Effector memory CD8-positive, alpha-beta T cell (primary cell): ENCODE data around the gene GALR1.
A peak's percentile ranks its signal among the peaks of the same experiment; 100 is the strongest.

Source experiments
- ATAC-seq: fragments of 150-1000 bp; cut with Tn5 transposase; replicated peaks from 2 replicates; pipeline ENCODE4 v1.10.0; 2021; ENCODE audit warnings: mild to moderate bottlenecking, moderate library complexity
- DNase-seq, 3 experiments: peaks; one replicate each; pipeline ENCODE4 v3.0.0; 2021
- H3K27ac Mint-ChIP-seq, 2 donors: one replicate each; pipeline ENCODE4 v1.8.0; 2022; ENCODE audit warnings: mild to moderate bottlenecking in 2 of 2, mixed read lengths in 2 of 2, moderate library complexity in 2 of 2
- H3K27me3 Mint-ChIP-seq, 2 donors: one replicate each; pipeline ENCODE4 v1.8.0; 2022; ENCODE audit warnings: mixed read lengths in 2 of 2
- H3K36me3 Mint-ChIP-seq: one replicate; pipeline ENCODE4 v1.8.0; 2022; ENCODE audit warnings: mild to moderate bottlenecking, moderate library complexity, mixed read lengths; ENCODE audit not compliant: insufficient read depth
- H3K4me1 Mint-ChIP-seq, 2 donors: one replicate each; pipeline ENCODE4 v1.8.0; 2022; ENCODE audit warnings: low read depth in 2 of 2, mixed read lengths in 2 of 2
- H3K4me3 Mint-ChIP-seq, 2 donors: one replicate each; pipeline ENCODE4 v1.8.0; 2022; ENCODE audit warnings: mild to moderate bottlenecking in 2 of 2, mixed read lengths in 2 of 2, moderate library complexity in 2 of 2
- H3K9me3 Mint-ChIP-seq, 2 donors: one replicate each; pipeline ENCODE4 v1.8.0; 2022; ENCODE audit warnings: mixed read lengths in 2 of 2
- total RNA-seq, 9 experiments: gene quantifications; one replicate each; lab custom pipeline; 2026; lab: John Stamatoyannopoulos, UW

Gene GALR1
- total RNA-seq, result 0 to 0.12 (median 0) reads per million in 9 experiments

DNA sequence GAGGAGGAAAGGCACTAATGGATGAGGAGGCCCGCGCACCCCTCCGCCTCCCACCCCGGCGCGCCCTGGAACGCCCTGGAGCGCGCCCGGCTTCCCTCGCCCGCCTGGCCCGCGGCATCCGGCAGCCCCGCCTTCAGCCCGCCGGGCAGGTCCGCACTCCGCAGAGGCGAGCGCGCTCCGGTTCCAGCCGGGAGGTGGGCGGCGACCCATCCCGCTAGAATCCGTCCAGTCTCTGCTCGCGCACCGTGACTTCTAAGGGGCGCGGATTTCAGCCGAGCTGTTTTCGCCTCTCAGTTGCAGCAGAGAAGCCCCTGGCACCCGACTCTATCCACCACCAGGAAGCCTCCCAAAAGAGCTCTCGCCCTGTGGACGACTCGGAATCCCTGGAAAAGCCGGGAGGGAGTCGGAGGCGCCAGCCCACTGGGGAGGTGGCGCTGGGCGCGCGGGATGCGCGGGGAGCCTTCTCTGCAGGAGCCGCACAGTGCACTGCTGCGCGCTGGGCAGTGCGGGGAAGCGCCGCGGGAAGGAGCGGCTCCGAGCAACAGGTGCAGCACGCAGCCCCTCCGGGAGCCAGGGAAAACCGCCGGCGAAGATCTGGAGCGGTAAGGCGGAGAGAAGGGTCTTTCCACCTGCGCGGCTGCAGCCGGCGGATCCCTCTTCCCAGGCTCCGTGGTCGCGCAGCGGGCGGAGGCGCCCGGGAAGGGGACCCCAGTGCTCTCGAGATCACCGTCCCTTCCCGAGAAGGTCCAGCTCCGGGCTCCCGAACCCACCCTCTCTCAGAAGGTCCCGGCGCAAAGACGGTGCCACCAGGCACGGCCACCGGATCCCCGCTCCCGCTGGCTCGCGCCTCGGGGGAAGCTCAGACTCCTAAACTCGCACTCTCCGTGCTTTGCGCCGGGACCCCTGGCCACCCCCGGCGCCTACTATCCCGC lies at the start of gene GALR1:
GALR1 (plus strand) TSS at position 280 of the 932 bp plus-strand sequence. CDS start 701 bp downstream, outside the sequence.
- Mint-ChIP-seq H3K4me3 (peak within 1 kb of the TSS; percentile 74 to 82), H3K27ac (peak within 1 kb of the TSS in 1 of 2 donors; percentile 21), H3K9me3 (no peaks in the 10 kb centered on the region), H3K4me1 (peaks cover 9 to 13% of the 10 kb centered on the region in 2 donors), H3K36me3 (no peaks in the 10 kb centered on the region), H3K27me3 (peaks cover 81 to 85% of the 10 kb centered on the region in 2 donors)
- ATAC-seq (peak; percentile 48), DNase-seq (no peak)

- Mint-ChIP-seq H3K4me1 (peaks cover 0 to 4% of the 10 kb centered on the region in 2 donors), H3K27me3 (peaks cover 18 to 34% of the 10 kb centered on the region in 2 donors), H3K36me3 (no peaks in the 10 kb centered on the region), H3K27ac (no peak overlapping the region), H3K9me3 (no peaks in the 10 kb centered on the region), H3K4me3 (no peak overlapping the region)
- DNase-seq, result no peak
- ATAC-seq, result no peak
Observed at GRCh38 chr18:77201506-77201905, 48.1 kb upstream of the GALR1 start.

- H3K27me3 Mint-ChIP-seq, result peaks cover 18 to 34% of the 10 kb centered on the region in 2 donors
- DNase-seq, result no peak
- H3K27ac Mint-ChIP-seq, result peak overlapping the region in 1 of 2 donors; percentile 63
- peaks cover 1 to 5% of the 10 kb centered on the region in 2 donors for H3K4me1 Mint-ChIP-seq
- no peak overlapping the region for H3K4me3 Mint-ChIP-seq
- H3K9me3 Mint-ChIP-seq, result no peaks in the 10 kb centered on the region
- H3K36me3 Mint-ChIP-seq, result no peaks in the 10 kb centered on the region
- ATAC-seq, result no peak
Observed at GRCh38 chr18:77202329-77202728, 47.3 kb upstream of the GALR1 start.

- H3K4me1 Mint-ChIP-seq, result peaks cover 5 to 9% of the 10 kb centered on the region in 2 donors
- H3K27ac Mint-ChIP-seq, result peak overlapping the region in 1 of 2 donors; percentile 63
- DNase-seq, result no peak
- peaks cover 18 to 34% of the 10 kb centered on the region in 2 donors for H3K27me3 Mint-ChIP-seq
- H3K9me3 Mint-ChIP-seq, result no peaks in the 10 kb centered on the region
- no peak overlapping the region for H3K4me3 Mint-ChIP-seq
- H3K36me3 Mint-ChIP-seq, result peaks cover 4% of the 10 kb centered on the region
- no peak for ATAC-seq
Observed at GRCh38 chr18:77203071-77203470, 46.6 kb upstream of the GALR1 start.

GRCh38 chr18:77203851-77204250 lies 45.8 kb upstream of the GALR1 start:
- H3K36me3 Mint-ChIP-seq, result peaks cover 6% of the 10 kb centered on the region
- no peak for DNase-seq
- peaks cover 11 to 15% of the 10 kb centered on the region in 2 donors for H3K4me1 Mint-ChIP-seq
- ATAC-seq, result no peak
- no peak overlapping the region for H3K27ac Mint-ChIP-seq
- no peaks in the 10 kb centered on the region for H3K9me3 Mint-ChIP-seq
- H3K4me3 Mint-ChIP-seq, result no peak overlapping the region
- peaks cover 18 to 31% of the 10 kb centered on the region in 2 donors for H3K27me3 Mint-ChIP-seq

- DNase-seq (no peak), ATAC-seq (no peak)
- Mint-ChIP-seq H3K27ac (no peak overlapping the region), H3K4me3 (no peak overlapping the region), H3K4me1 (peaks cover 30 to 33% of the 10 kb centered on the region in 2 donors), H3K27me3 (peaks cover 9 to 12% of the 10 kb centered on the region in 2 donors), H3K9me3 (no peaks in the 10 kb centered on the region), H3K36me3 (peaks cover 7% of the 10 kb centered on the region)
Observed at GRCh38 chr18:77205769-77206168, 43.9 kb upstream of the GALR1 start.

DNA sequence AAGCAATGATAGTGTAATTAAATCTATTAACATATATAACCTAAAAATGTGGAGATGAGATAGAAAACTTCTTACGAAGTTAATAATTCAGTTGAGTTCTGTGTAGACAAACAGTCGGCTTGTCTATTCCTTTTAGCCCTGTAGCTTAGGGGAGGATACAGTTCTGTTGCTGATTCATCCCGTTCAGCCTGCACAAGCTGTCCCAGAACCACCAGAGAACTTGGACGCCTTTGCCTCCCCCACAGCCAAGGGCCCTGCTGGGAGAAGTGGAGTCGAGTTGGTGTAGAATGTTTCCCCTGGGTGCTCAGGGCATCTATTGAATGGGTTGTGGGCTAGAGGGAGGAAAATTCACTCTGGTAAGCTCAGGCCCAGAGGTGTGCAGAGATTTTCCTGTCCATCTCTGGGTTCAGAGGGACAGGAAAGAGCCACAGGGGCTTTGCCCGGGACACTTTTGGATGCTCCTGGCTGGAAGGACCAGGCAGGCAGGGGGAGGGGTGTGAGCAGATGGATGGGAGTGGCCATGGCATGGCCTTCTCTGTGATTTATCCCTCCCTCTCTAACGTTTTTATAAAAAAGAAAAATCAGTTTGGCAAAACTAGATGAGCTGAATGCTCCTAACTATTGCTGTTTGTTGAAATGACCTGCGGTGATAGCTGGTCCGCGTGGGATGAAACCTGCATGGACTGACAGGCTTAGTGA lies 42.8 kb upstream of the GALR1 start:
- peaks cover 37 to 41% of the 10 kb centered on the region in 2 donors for H3K4me1 Mint-ChIP-seq
- H3K4me3 Mint-ChIP-seq, result no peak overlapping the region
- H3K27me3 Mint-ChIP-seq, result peaks cover 9 to 12% of the 10 kb centered on the region in 2 donors
- DNase-seq (no peak), ATAC-seq (no peak)
- H3K9me3 Mint-ChIP-seq, result no peaks in the 10 kb centered on the region
- peak overlapping the region; percentile 20 to 39 for H3K27ac Mint-ChIP-seq
- H3K36me3 Mint-ChIP-seq, result peaks cover 7% of the 10 kb centered on the region

GRCh38 chr18:77207540-77207939 lies 42.1 kb upstream of the GALR1 start:
- Mint-ChIP-seq H3K9me3 (no peaks in the 10 kb centered on the region), H3K36me3 (peaks cover 7% of the 10 kb centered on the region), H3K4me1 (peaks cover 36 to 41% of the 10 kb centered on the region in 2 donors), H3K27ac (peak overlapping the region; percentile 20 to 39), H3K4me3 (peak overlapping the region; percentile 13 to 58), H3K27me3 (peaks cover 6 to 8% of the 10 kb centered on the region in 2 donors)
- DNase-seq (peak; percentile 43 to 46 (median 44)), ATAC-seq (peak; percentile 94)

- Mint-ChIP-seq H3K9me3 (no peaks in the 10 kb centered on the region), H3K4me3 (peak overlapping the region; percentile 83 to 90), H3K27ac (peak overlapping the region; percentile 77 to 98), H3K36me3 (peaks cover 7% of the 10 kb centered on the region), H3K4me1 (peaks cover 34 to 41% of the 10 kb centered on the region in 2 donors), H3K27me3 (no peaks in the 10 kb centered on the region)
- ATAC-seq, result peak; percentile 72
- DNase-seq, result peak in 1 of 3 experiments; percentile 22
Observed at GRCh38 chr18:77208964-77209363, 40.7 kb upstream of the GALR1 start.

- Mint-ChIP-seq H3K36me3 (peaks cover 7% of the 10 kb centered on the region), H3K4me3 (peak overlapping the region; percentile 83 to 90), H3K9me3 (no peaks in the 10 kb centered on the region), H3K27ac (peak overlapping the region; percentile 77 to 98), H3K4me1 (peaks cover 34 to 41% of the 10 kb centered on the region in 2 donors), H3K27me3 (no peaks in the 10 kb centered on the region)
- DNase-seq (no peak), ATAC-seq (no peak)
Observed at GRCh38 chr18:77209587-77209986, 40.1 kb upstream of the GALR1 start.

DNA sequence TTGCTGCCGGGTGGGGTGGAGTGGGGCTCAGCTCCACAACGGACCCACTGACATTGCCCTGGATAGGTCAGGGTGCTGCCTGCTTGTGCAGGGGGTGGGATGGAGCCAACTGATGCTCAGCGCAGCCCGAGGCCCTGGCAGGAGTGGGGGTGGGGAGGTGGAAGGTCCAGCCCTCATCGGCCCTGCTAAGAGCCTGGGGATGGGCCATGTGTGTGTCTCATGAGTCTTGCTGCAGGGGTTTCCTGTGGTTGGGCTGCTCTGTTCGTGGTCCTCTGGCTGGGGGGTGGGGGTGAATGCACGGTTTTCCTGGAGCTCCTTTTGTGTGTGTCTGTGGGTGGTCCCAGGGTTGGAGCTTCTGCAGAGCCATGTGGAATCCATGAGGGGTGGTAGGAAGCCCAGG lies 39.4 kb upstream of the GALR1 start:
- ATAC-seq, result no peak
- H3K4me1 Mint-ChIP-seq, result peaks cover 34 to 41% of the 10 kb centered on the region in 2 donors
- H3K4me3 Mint-ChIP-seq, result peak overlapping the region; percentile 83 to 90
- no peaks in the 10 kb centered on the region for H3K9me3 Mint-ChIP-seq
- peak overlapping the region; percentile 77 to 98 for H3K27ac Mint-ChIP-seq
- peaks cover 7% of the 10 kb centered on the region for H3K36me3 Mint-ChIP-seq
- DNase-seq, result no peak
- H3K27me3 Mint-ChIP-seq, result no peaks in the 10 kb centered on the region

DNA sequence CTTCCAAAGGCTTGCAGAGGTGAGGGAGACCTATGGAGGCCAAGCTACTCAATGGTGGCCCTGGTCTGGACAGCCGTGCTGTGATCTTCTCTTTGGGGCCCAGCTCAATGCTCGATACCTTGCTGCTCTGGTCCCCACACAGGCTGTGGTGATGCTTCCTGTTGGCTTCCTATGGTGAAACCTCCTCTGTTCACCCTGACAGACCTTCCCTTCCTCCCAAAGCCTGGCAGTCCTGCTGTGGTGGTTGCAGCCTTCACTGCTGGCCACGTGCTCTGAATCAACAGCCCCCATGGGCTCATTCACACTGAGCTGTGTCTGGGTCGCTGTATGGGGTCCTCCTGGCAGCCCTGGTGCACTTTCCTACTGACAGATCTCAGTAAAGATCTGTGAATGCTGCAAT lies 31.0 kb upstream of the GALR1 start:
- Mint-ChIP-seq H3K4me3 (no peak overlapping the region), H3K9me3 (no peaks in the 10 kb centered on the region), H3K36me3 (no peaks in the 10 kb centered on the region), H3K27me3 (peaks cover 0 to 10% of the 10 kb centered on the region in 2 donors), H3K4me1 (peaks cover 19 to 24% of the 10 kb centered on the region in 2 donors), H3K27ac (no peak overlapping the region)
- DNase-seq (no peak), ATAC-seq (peak; percentile 53)

- Mint-ChIP-seq H3K27ac (no peak overlapping the region), H3K27me3 (peaks cover 0 to 10% of the 10 kb centered on the region in 2 donors), H3K9me3 (no peaks in the 10 kb centered on the region), H3K4me3 (peak overlapping the region in 1 of 2 donors; percentile 33), H3K36me3 (no peaks in the 10 kb centered on the region), H3K4me1 (peaks cover 19 to 27% of the 10 kb centered on the region in 2 donors)
- ATAC-seq (peak; percentile 94), DNase-seq (no peak)
Observed at GRCh38 chr18:77220726-77221125, 28.9 kb upstream of the GALR1 start.
